Keratinocyte (primary cell): Measurements from ENCODE around the gene TALDO1. TPM values are rescaled to one million over a fixed set of nuclear protein-coding genes. Genes with fewer than 3 reads are reported as not detected.

Experiments used
- DNase-seq: peaks from one replicate; pipeline ENCODE4 v3.0.0-alpha.2; 2011; ENCODE audit warnings: low read depth, missing footprints, low spot score
- FAIRE-seq: peaks from 2 replicates; lab custom pipeline; 2011; peaks lifted over from hg19 to GRCh38; lab: Jason Lieb, UNC
- H2AFZ ChIP-seq: 2 replicates; pipeline ENCODE4 v1.6.0; 2012; ENCODE audit warnings: low read length, control low read depth, inconsistent platforms; ENCODE audit not compliant: control insufficient read depth
- H3K27ac ChIP-seq: 2 replicates; pipeline ENCODE4 v1.5.1; 2011; ENCODE audit warnings: low read length; ENCODE audit not compliant: control insufficient read depth, insufficient read depth
- H3K27me3 ChIP-seq: 3 replicates; pipeline ENCODE4 v1.6.0; 2011; ENCODE audit warnings: low read length; ENCODE audit not compliant: control insufficient read depth, insufficient read depth; ENCODE audit errors: extremely low read depth
- H3K36me3 ChIP-seq, 2 experiments: 2 replicates in 1 of 2; 3 replicates in 1 of 2; pipeline ENCODE4 v1.5.1; 2011; ENCODE audit warnings: low read length in 2 of 2, mild to moderate bottlenecking in 1 of 2; ENCODE audit not compliant: control insufficient read depth in 2 of 2, insufficient read depth in 2 of 2; ENCODE audit errors: extremely low read depth in 1 of 2
- H3K4me1 ChIP-seq: 3 replicates; pipeline ENCODE4 v1.5.1; 2011; ENCODE audit warnings: low read length; ENCODE audit not compliant: control insufficient read depth, insufficient read depth; ENCODE audit errors: extremely low read depth
- H3K4me2 ChIP-seq: 3 replicates; pipeline ENCODE4 v1.6.0; 2011; ENCODE audit warnings: low read depth, low read length; ENCODE audit not compliant: control insufficient read depth, insufficient read depth; ENCODE audit errors: extremely low read depth
- H3K4me3 ChIP-seq, 3 experiments: fragments of 200-600 bp in 1 of 3; sonication (generic) in 1 of 3; 2 replicates in 2 of 3; 3 replicates in 1 of 3; pipeline ENCODE4 v1.5.1; 2011 to 2016; ENCODE audit warnings: low read length in 3 of 3, mild to moderate bottlenecking in 3 of 3, control low read depth in 2 of 3, inconsistent platforms in 1 of 3, low read depth in 1 of 3, mixed read lengths in 1 of 3, mixed run types in 1 of 3, moderate library complexity in 1 of 3; ENCODE audit not compliant: control insufficient read depth in 2 of 3, insufficient read depth in 2 of 3; ENCODE audit errors: extremely low read depth in 1 of 3
- H3K79me2 ChIP-seq: 2 replicates; pipeline ENCODE4 v1.6.0; 2012; ENCODE audit warnings: low read length; ENCODE audit not compliant: control insufficient read depth, insufficient read depth
- H3K9ac ChIP-seq: 3 replicates; pipeline ENCODE4 v1.6.0; 2011; ENCODE audit warnings: low read length; ENCODE audit not compliant: control insufficient read depth, insufficient read depth; ENCODE audit errors: extremely low read depth
- H3K9me1 ChIP-seq: 3 replicates; pipeline ENCODE4 v1.6.0; 2011; ENCODE audit warnings: low read length; ENCODE audit not compliant: control insufficient read depth, insufficient read depth; ENCODE audit errors: extremely low read depth
- H3K9me3 ChIP-seq: 2 replicates; pipeline ENCODE4 v1.5.1; 2012; ENCODE audit warnings: low read depth, low read length; ENCODE audit not compliant: control insufficient read depth
- H4K20me1 ChIP-seq: 3 replicates; pipeline ENCODE4 v1.6.0; 2011; ENCODE audit warnings: low read length; ENCODE audit not compliant: control insufficient read depth, insufficient read depth; ENCODE audit errors: extremely low read depth
- CTCF ChIP-seq, 3 experiments: IDR thresholded peaks in 1 of 3; conservative IDR thresholded peaks in 1 of 3; optimal IDR thresholded peaks in 1 of 3; 2 replicates in 2 of 3; 3 replicates in 1 of 3; pipeline versions ENCODE3 to v1.5.1; 2011; ENCODE audit warnings: low read length in 3 of 3, mild to moderate bottlenecking in 3 of 3, moderate library complexity in 2 of 3, control low read depth in 1 of 3, inconsistent platforms in 1 of 3; ENCODE audit not compliant: insufficient read depth in 2 of 3; ENCODE audit errors: extremely low read depth in 1 of 3
- EZH2 ChIP-seq: IDR thresholded peaks from one replicate; pipeline ENCODE4 v1.6.1; 2012; ENCODE audit warnings: inconsistent platforms, mild to moderate bottlenecking, low read length, moderate library complexity
- dilution Hi-C: fragments of 300-500 bp; cut with MboI; formaldehyde crosslinking; loops from one replicate; pipeline ENCODE4 v1.7.0; 2020; ENCODE audit warnings: low sequenced_read_pairs; ENCODE audit not compliant: extremely low pct_ligation_motif_present
- polyA plus RNA-seq, 5 experiments: library from polyadenylated mRNA; depleted of rRNA in 3 of 5; stranded (reverse) in 3 of 5; stranded (forward) in 1 of 5; unstranded in 1 of 5; fragments of >200 nt; gene quantifications; 1 replicate in 1 of 5; 2 replicates in 3 of 5; 3 replicates in 1 of 5; pipeline versions ENCODE4 v1.2.1 to v1.2.3, GENCODE V29; 2011 to 2012; ENCODE audit warnings: missing spikeins in 2 of 5, low read depth in 1 of 5, low replicate concordance in 1 of 5

Gene TALDO1
- polyA plus RNA-seq, 1 donor (not counting 4 experiments of a cell fraction or from before 2014, with no cell fraction given): 162 TPM

GRCh38 chr11:809287-810039 is 62.2 kb downstream of the TALDO1 start, which contains the start of gene RPLP2:
Gene RPLP2, plus strand, starts transcription at chr11:809967. Its CDS starts 268 bp downstream, at chr11:810235.
- Histone ChIP-seq H4K20me1 (peaks cover 19% of the 10 kb centered on the region), H3K79me2 (peaks cover 39% of the 10 kb centered on the region), H3K4me3 (peak within 1 kb of the TSS; percentile 81 to 98 (median 98)), H3K9me1 (no peaks in the 10 kb centered on the region), H3K9ac (peak within 1 kb of the TSS; percentile 96), H3K27me3 (no peaks in the 10 kb centered on the region), H2AFZ (peak within 1 kb of the TSS; percentile 99), H3K4me1 (peaks cover 25% of the 10 kb centered on the region), H3K9me3 (no peaks in the 10 kb centered on the region), H3K27ac (peak within 1 kb of the TSS; percentile 95), H3K4me2 (peak within 1 kb of the TSS; percentile 99), H3K36me3 (peaks cover 25 to 31% of the 10 kb centered on the region in 2 experiments)
- dilution Hi-C loops: no loop called here
- peak; percentile 36 for FAIRE-seq
- DNase-seq: peak; percentile 66
- TF ChIP-seq CTCF (optimal IDR thresholded peaks at IDR 0.05 in 1 of 3, IDR thresholded peaks at IDR 0.05 in 1 of 3, conservative IDR thresholded peaks at IDR 0.05 in 1 of 3; ENCODE audit: extremely low read depth in 1 of 3, insufficient read depth in 2 of 3, low read length in 3 of 3) (no peak), EZH2 (no peak)

- Histone ChIP-seq H3K9ac (peak overlapping the region; percentile 96), H3K27ac (peak overlapping the region; percentile 95), H2AFZ (no peak overlapping the region), H3K4me1 (peaks cover 22% of the 10 kb centered on the region), H3K4me3 (peak overlapping the region; percentile 81 to 98 (median 98)), H3K9me3 (no peaks in the 10 kb centered on the region), H3K4me2 (peak overlapping the region; percentile 83), H3K36me3 (peaks cover 28 to 31% of the 10 kb centered on the region in 2 experiments), H3K79me2 (peaks cover 39% of the 10 kb centered on the region), H3K27me3 (no peaks in the 10 kb centered on the region), H3K9me1 (no peaks in the 10 kb centered on the region), H4K20me1 (peaks cover 19% of the 10 kb centered on the region)
- dilution Hi-C loops: no loop called here
- FAIRE-seq: no peak
- no peak for TF ChIP-seq EZH2
- TF ChIP-seq CTCF (optimal IDR thresholded peaks at IDR 0.05 in 1 of 3, IDR thresholded peaks at IDR 0.05 in 1 of 3, conservative IDR thresholded peaks at IDR 0.05 in 1 of 3; ENCODE audit: extremely low read depth in 1 of 3, insufficient read depth in 2 of 3, low read length in 3 of 3): no peak
- no peak for DNase-seq
These were observed 62.8 kb downstream of the TALDO1 start for GRCh38 chr11:810040-810567.
